Panc1 (cell line): ENCODE results near the gene PPP1R8. TPM values are rescaled to one million over a fixed set of nuclear protein-coding genes. Genes with fewer than 3 reads are reported as not detected.

Experiments
- ATAC-seq: fragments of 200-7000 bp; cut with Tn5 transposase; 2 replicates; pipeline ENCODE4 v1.9.1; 2020; ENCODE audit warnings: mild to moderate bottlenecking, moderate library complexity
- BruUV-seq: library from RNA; stranded (reverse); fragments of 400-500 nt; replicated peaks from 2 replicates; lab custom pipeline; 2021; lab: Mats Ljungman, UMichigan
- CTCF ChIA-PET: fragments of 300-600 bp; sonication (Branson Sonifier 250); formaldehyde crosslinking; loops from one replicate; lab custom pipeline; 2022; ENCODE audit warnings: antibody characterized with exemption; lab: Charles Lee
- POLR2A ChIA-PET: fragments of 300-600 bp; sonication (Branson Sonifier 250); formaldehyde crosslinking; loops from one replicate; lab custom pipeline; 2022; ENCODE audit warnings: antibody characterized with exemption; lab: Charles Lee
- DNase-seq: peaks from one replicate; pipeline ENCODE4 v3.0.0-alpha.2; 2010; ENCODE audit warnings: low read depth, low spot score
- H3K27ac ChIP-seq: 2 replicates; pipeline ENCODE4 v1.5.1; 2011; ENCODE audit warnings: mild to moderate bottlenecking, low read length, inconsistent platforms
- H3K27me3 ChIP-seq: fragments of 200-500 bp; sonication (Bioruptor generic); 2 replicates; pipeline ENCODE4 v1.6.0; 2014; ENCODE audit warnings: low read length, inconsistent platforms; ENCODE audit not compliant: control insufficient read depth, insufficient read depth
- H3K36me3 ChIP-seq: fragments of 200-500 bp; sonication (Bioruptor generic); 2 replicates; pipeline ENCODE4 v1.5.1; 2014; ENCODE audit warnings: inconsistent platforms, mild to moderate bottlenecking, low read length, moderate library complexity; ENCODE audit not compliant: control insufficient read depth, insufficient read depth
- H3K4me1 ChIP-seq: 2 replicates; pipeline ENCODE4 v1.5.1; 2011; ENCODE audit warnings: inconsistent platforms, mild to moderate bottlenecking, low read length, moderate library complexity; ENCODE audit not compliant: control insufficient read depth, insufficient read depth
- H3K4me3 ChIP-seq, 2 experiments: 2 replicates each; pipeline ENCODE4 v1.5.1; 2011 to 2012; ENCODE audit warnings: low read depth in 2 of 2, low read length in 2 of 2, mild to moderate bottlenecking in 2 of 2, inconsistent platforms in 1 of 2, moderate library complexity in 1 of 2
- H3K9me3 ChIP-seq: fragments of 200-500 bp; sonication (Bioruptor generic); 2 replicates; pipeline ENCODE4 v1.5.1; 2014; ENCODE audit warnings: low read depth, mild to moderate bottlenecking, inconsistent platforms, low read length, moderate library complexity; ENCODE audit not compliant: control insufficient read depth, insufficient read depth
- CTCF ChIP-seq: fragments of 450-650 bp; IDR thresholded peaks from 2 replicates; pipeline ENCODE4 v1.5.1; 2017; ENCODE audit warnings: mild to moderate bottlenecking
- POLR2AphosphoS5 ChIP-seq: IDR thresholded peaks from 2 replicates; pipeline ENCODE4 v1.6.1; 2012; ENCODE audit warnings: mild to moderate bottlenecking, low read depth, low read length, moderate library complexity
- REST ChIP-seq, 2 experiments: IDR thresholded peaks; 2 replicates each; pipeline ENCODE4 v1.6.1; 2011 to 2012; ENCODE audit warnings: low read depth in 2 of 2, control low read depth in 1 of 2, low read length in 1 of 2, mild to moderate bottlenecking in 1 of 2, moderate library complexity in 1 of 2; ENCODE audit not compliant: insufficient read depth in 1 of 2
- SIN3A ChIP-seq: IDR thresholded peaks from 2 replicates; pipeline ENCODE4 v1.6.1; 2012; ENCODE audit warnings: low read depth, mild to moderate bottlenecking, low read length, moderate library complexity, borderline replicate concordance; ENCODE audit not compliant: insufficient read depth
- TCF7L2 ChIP-seq: IDR thresholded peaks from 2 replicates; pipeline ENCODE4 v1.6.1; 2011; ENCODE audit warnings: mild to moderate bottlenecking, low read depth, low read length, inconsistent platforms
- in situ Hi-C: cut with HindIII; loops from 2 replicates; pipeline ENCODE4 v1.10.0; 2016; ENCODE audit warnings: low sequenced_read_pairs, low pct_unique_long_range_greater_than_20kb
- intact Hi-C: fragments of 100-400 bp; cut with micrococcal nuclease; formaldehyde crosslinking; loops from one replicate; pipeline ENCODE4 v1.10.0; 2022; ENCODE audit not compliant: unreplicated experiment
- total RNA-seq: library from RNA; stranded (reverse); gene quantifications from one replicate; pipeline ENCODE4 v1.2.1, GENCODE V29; 2021; ENCODE audit not compliant: unreplicated experiment

Gene PPP1R8
- total RNA-seq, 1 experiment from 2014 or later: 59.7 TPM

- in situ Hi-C loops (no loop called here), intact Hi-C loops (no loop called here)
- CTCF ChIA-PET: no interaction called here
- BruUV-seq: no TSS peak
- H3K27ac ChIP-seq: no peak overlapping the region
- H3K4me3 ChIP-seq: no peak overlapping the region
- no peaks in the 10 kb centered on the region for H3K9me3 ChIP-seq
- no peaks in the 10 kb centered on the region for H3K27me3 ChIP-seq
- no peaks in the 10 kb centered on the region for H3K36me3 ChIP-seq
- ATAC-seq (no peak), DNase-seq (no peak)
- no peaks in the 10 kb centered on the region for H3K4me1 ChIP-seq
- TF ChIP-seq CTCF (no peak), SIN3A (no peak), REST (IDR thresholded peaks at IDR 0.05; ENCODE audit: insufficient read depth in 1 of 2, low read depth in 2 of 2, low read length in 1 of 2) (no peak), POLR2AphosphoS5 (no peak), TCF7L2 (no peak)
- POLR2A ChIA-PET: no interaction called here
These were observed 33.8 kb downstream of the PPP1R8 start for GRCh38 chr1:27864264-27864895.

GRCh38 chr1:27865821-27866220 is 35.2 kb downstream of the PPP1R8 start:
- ChIA-PET CTCF (no interaction called here), POLR2A (no interaction called here)
- TF ChIP-seq TCF7L2: no peak
- no peak for TF ChIP-seq POLR2AphosphoS5
- TF ChIP-seq SIN3A: no peak
- no peak for TF ChIP-seq CTCF
- no peak for TF ChIP-seq REST (IDR thresholded peaks at IDR 0.05; ENCODE audit: insufficient read depth in 1 of 2, low read depth in 2 of 2, low read length in 1 of 2)
- ATAC-seq (no peak), DNase-seq (no peak)
- no peaks in the 10 kb centered on the region for H3K36me3 ChIP-seq
- no TSS peak for BruUV-seq
- no peaks in the 10 kb centered on the region for H3K27me3 ChIP-seq
- no peak overlapping the region for H3K27ac ChIP-seq
- intact Hi-C loops (no loop called here), in situ Hi-C loops (no loop called here)
- no peaks in the 10 kb centered on the region for H3K9me3 ChIP-seq
- no peaks in the 10 kb centered on the region for H3K4me1 ChIP-seq
- no peak overlapping the region for H3K4me3 ChIP-seq
